A673 (cell line): ENCODE measurements around the gene UGGT2. TPM values are rescaled to one million over a fixed set of nuclear protein-coding genes. Genes with fewer than 3 reads are reported as not detected.
"Not testable (repeated sequence)": the region's sequence is repeated elsewhere in the genome, so short reads cannot be mapped to it uniquely, and the experiment has no call there.

Source experiments
- BruUV-seq: library from RNA; stranded (reverse); fragments of 400-500 nt; replicated peaks from 2 replicates; lab custom pipeline; 2021; lab: Mats Ljungman, UMichigan
- CTCF ChIA-PET: fragments of 300-600 bp; sonication (Branson Sonifier 250); formaldehyde crosslinking; loops from one replicate; lab custom pipeline; 2022; ENCODE audit warnings: antibody characterized with exemption; lab: Charles Lee
- POLR2A ChIA-PET: fragments of 300-600 bp; sonication (Branson Sonifier 250); formaldehyde crosslinking; loops from one replicate; lab custom pipeline; 2022; ENCODE audit warnings: antibody characterized with exemption; ENCODE audit not compliant: low non-redundant PET; lab: Charles Lee
- DNase-seq: peaks from one replicate; pipeline ENCODE4 v3.0.0-alpha.2; 2015; ENCODE audit warnings: low spot score
- H3K27ac ChIP-seq: fragments of 200-600 bp; sonication (generic); 2 replicates; pipeline ENCODE4 v1.5.1; 2016; ENCODE audit warnings: mixed run types, low read depth, mild to moderate bottlenecking, mixed read lengths, antibody characterized with exemption, low read length; ENCODE audit not compliant: poor library complexity, severe bottlenecking
- H3K27me3 ChIP-seq: fragments of 200-600 bp; sonication (generic); replicated peaks from 2 replicates; pipeline ENCODE4 v1.6.1; 2017; ENCODE audit warnings: mixed run types, low read depth, mild to moderate bottlenecking, mixed read lengths, antibody characterized with exemption, low read length; ENCODE audit not compliant: insufficient read depth, poor library complexity
- H3K36me3 ChIP-seq: fragments of 200-600 bp; sonication (generic); 2 replicates; pipeline ENCODE4 v1.6.1; 2016; ENCODE audit warnings: mixed run types, mild to moderate bottlenecking, mixed read lengths, antibody characterized with exemption, low read length; ENCODE audit not compliant: insufficient read depth, poor library complexity, severe bottlenecking
- H3K4me1 ChIP-seq: fragments of 200-600 bp; sonication (generic); 2 replicates; pipeline ENCODE4 v1.6.1; 2017; ENCODE audit warnings: mixed run types, mild to moderate bottlenecking, mixed read lengths, antibody characterized with exemption, low read length; ENCODE audit not compliant: insufficient read depth, poor library complexity, severe bottlenecking
- H3K4me3 ChIP-seq: fragments of 200-600 bp; sonication (generic); 2 replicates; pipeline ENCODE4 v1.5.1; 2016; ENCODE audit warnings: low read depth, mixed run types, mild to moderate bottlenecking, mixed read lengths, low read length; ENCODE audit not compliant: poor library complexity, severe bottlenecking
- H3K9me3 ChIP-seq: fragments of 200-600 bp; sonication (generic); 2 replicates; pipeline ENCODE4 v1.6.1; 2016; ENCODE audit warnings: mixed run types, low read depth, mild to moderate bottlenecking, mixed read lengths, antibody characterized with exemption, low read length; ENCODE audit not compliant: poor library complexity, severe bottlenecking
- EZH2 ChIP-seq: fragments of 200-600 bp; sonication (generic); IDR thresholded peaks from 2 replicates; pipeline ENCODE4 v1.6.1; 2017; ENCODE audit warnings: borderline replicate concordance, low read depth, mild to moderate bottlenecking, mixed read lengths, antibody characterized with exemption, low read length; ENCODE audit not compliant: poor library complexity, severe bottlenecking
- intact Hi-C: fragments of 100-400 bp; cut with micrococcal nuclease; formaldehyde crosslinking; loops from one replicate; pipeline ENCODE4 v1.10.0; 2022; ENCODE audit not compliant: unreplicated experiment
- total RNA-seq: library from RNA; stranded (reverse); gene quantifications from 2 replicates; pipeline ENCODE4 v1.2.3, GENCODE V29; 2021
- TF ChIP-seq, protein P1 (sequence below): fragments of 300-800, 200-600 bp; sonication (generic); conservative IDR thresholded peaks from 2 replicates; pipeline ENCODE4 v1.5.1; 2017; ENCODE audit warnings: low read depth, mild to moderate bottlenecking, antibody characterized with exemption, low read length, moderate library complexity, mixed read lengths

UGGT2 gene
- total RNA-seq, 1 experiment from 2014 or later = 10.1 TPM

DNA sequence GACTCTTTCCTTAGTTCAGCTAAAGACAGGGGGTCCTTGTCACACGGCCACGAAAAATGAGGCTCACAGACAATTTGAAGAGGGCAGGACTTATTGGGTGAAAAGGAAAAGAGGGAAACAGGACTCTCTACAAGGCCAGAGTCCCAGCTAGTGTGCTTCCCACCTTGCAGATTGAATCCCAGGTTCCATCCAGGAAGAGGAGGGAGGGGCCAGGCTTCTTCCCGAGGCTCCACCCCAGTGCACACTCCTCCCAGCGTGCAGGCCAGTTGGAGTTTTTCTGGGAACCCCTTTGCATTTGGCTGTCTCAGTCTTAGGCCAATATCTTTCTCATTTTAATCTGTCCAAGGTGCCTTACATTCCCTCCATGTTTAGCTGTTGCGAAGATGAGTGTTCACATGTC lies 269.5 kb downstream of the UGGT2 start:
- TF ChIP-seq EZH2 = no peak
- Histone ChIP-seq H3K4me3 (no peak overlapping the region), H3K27ac (no peak overlapping the region), H3K9me3 (no peaks in the 10 kb centered on the region), H3K4me1 (no peaks in the 10 kb centered on the region), H3K36me3 (no peaks in the 10 kb centered on the region), H3K27me3 (no peaks in the 10 kb centered on the region)
- CTCF ChIA-PET = no interaction called here
- DNase-seq = no peak
- POLR2A ChIA-PET = no interaction called here
- no TSS peak for BruUV-seq
- intact Hi-C loops = no loop called here

GRCh38 chr13:95781940-95782339 lies 271.3 kb downstream of the UGGT2 start:
- H3K27ac ChIP-seq, H3K4me3 ChIP-seq, H3K27me3 ChIP-seq, POLR2A ChIA-PET, H3K9me3 ChIP-seq, BruUV-seq, H3K4me1 ChIP-seq, DNase-seq, H3K36me3 ChIP-seq, CTCF ChIA-PET, intact Hi-C loops: not testable (repeated sequence)

- Histone ChIP-seq H3K27me3 (no peaks in the 10 kb centered on the region), H3K4me3 (no peak overlapping the region), H3K9me3 (no peaks in the 10 kb centered on the region), H3K27ac (no peak overlapping the region), H3K4me1 (no peaks in the 10 kb centered on the region), H3K36me3 (no peaks in the 10 kb centered on the region)
- BruUV-seq = no TSS peak
- intact Hi-C loops = no loop called here
- DNase-seq = no peak
- ChIA-PET CTCF (no interaction called here), POLR2A (no interaction called here)
- TF ChIP-seq, protein P1, sequence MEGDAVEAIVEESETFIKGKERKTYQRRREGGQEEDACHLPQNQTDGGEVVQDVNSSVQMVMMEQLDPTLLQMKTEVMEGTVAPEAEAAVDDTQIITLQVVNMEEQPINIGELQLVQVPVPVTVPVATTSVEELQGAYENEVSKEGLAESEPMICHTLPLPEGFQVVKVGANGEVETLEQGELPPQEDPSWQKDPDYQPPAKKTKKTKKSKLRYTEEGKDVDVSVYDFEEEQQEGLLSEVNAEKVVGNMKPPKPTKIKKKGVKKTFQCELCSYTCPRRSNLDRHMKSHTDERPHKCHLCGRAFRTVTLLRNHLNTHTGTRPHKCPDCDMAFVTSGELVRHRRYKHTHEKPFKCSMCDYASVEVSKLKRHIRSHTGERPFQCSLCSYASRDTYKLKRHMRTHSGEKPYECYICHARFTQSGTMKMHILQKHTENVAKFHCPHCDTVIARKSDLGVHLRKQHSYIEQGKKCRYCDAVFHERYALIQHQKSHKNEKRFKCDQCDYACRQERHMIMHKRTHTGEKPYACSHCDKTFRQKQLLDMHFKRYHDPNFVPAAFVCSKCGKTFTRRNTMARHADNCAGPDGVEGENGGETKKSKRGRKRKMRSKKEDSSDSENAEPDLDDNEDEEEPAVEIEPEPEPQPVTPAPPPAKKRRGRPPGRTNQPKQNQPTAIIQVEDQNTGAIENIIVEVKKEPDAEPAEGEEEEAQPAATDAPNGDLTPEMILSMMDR = no peak
- TF ChIP-seq EZH2 = no peak
Observed at GRCh38 chr13:95781016-95781415, 272.2 kb downstream of the UGGT2 start.

- no peak for DNase-seq
- no peak overlapping the region for H3K27ac ChIP-seq
- no peaks in the 10 kb centered on the region for H3K9me3 ChIP-seq
- H3K27me3 ChIP-seq = no peaks in the 10 kb centered on the region
- no peak overlapping the region for H3K4me3 ChIP-seq
- ChIA-PET CTCF (no interaction called here), POLR2A (no interaction called here)
- no peaks in the 10 kb centered on the region for H3K36me3 ChIP-seq
- no TSS peak for BruUV-seq
- intact Hi-C loops = no loop called here
- H3K4me1 ChIP-seq = no peaks in the 10 kb centered on the region
- TF ChIP-seq, protein P1 = no peak
- TF ChIP-seq EZH2 = no peak
Observed at GRCh38 chr13:95779522-95779921, 273.7 kb downstream of the UGGT2 start.
